ENCODE results near the gene GFI1.

- TF ChIP-seq CTCF (IDR thresholded peaks at IDR 0.05) (no peak), POLR2A (IDR thresholded peaks at IDR 0.05) (no peak)
Observed at GRCh38 chr1:92459871-92460320, 26.8 kb downstream of the GFI1 start.

Data from heart left ventricle (tissue), 13 donors.